Liver (tissue), 9 donors: ENCODE data around the gene GPR61. TPM values are rescaled to one million over a fixed set of nuclear protein-coding genes. Genes with fewer than 3 reads are reported as not detected.

ENCODE experiments used
- DNase-seq: peaks from one replicate; pipeline ENCODE4 v3.0.0-alpha.2; 2017; ENCODE audit warnings: low spot score
- H3K27ac ChIP-seq, 2 donors: one replicate each; pipeline ENCODE4 v1.7.0; 2013; ENCODE audit warnings: inconsistent platforms in 2 of 2, low read length in 2 of 2, control low read depth in 1 of 2, low read depth in 1 of 2, mild to moderate bottlenecking in 1 of 2
- H3K27me3 ChIP-seq, 4 donors: one replicate each; pipeline versions ENCODE4 v1.6.1 to v1.7.0; 2013; ENCODE audit warnings: low read length in 3 of 4, inconsistent platforms in 1 of 4, mild to moderate bottlenecking in 1 of 4, moderate library complexity in 1 of 4; ENCODE audit not compliant: control insufficient read depth in 4 of 4, insufficient read depth in 4 of 4
- H3K36me3 ChIP-seq, 4 donors: one replicate each; pipeline versions ENCODE4 v1.6.1 to v1.7.0; 2013; ENCODE audit warnings: low read length in 3 of 4, mild to moderate bottlenecking in 3 of 4, low read depth in 1 of 4, moderate library complexity in 1 of 4; ENCODE audit not compliant: control insufficient read depth in 4 of 4, insufficient read depth in 3 of 4
- H3K4me1 ChIP-seq, 4 donors: one replicate each; pipeline versions ENCODE4 v1.6.1 to v1.7.0; 2013; ENCODE audit warnings: low read length in 3 of 4, mild to moderate bottlenecking in 3 of 4, moderate library complexity in 1 of 4; ENCODE audit not compliant: control insufficient read depth in 4 of 4, insufficient read depth in 4 of 4
- H3K4me3 ChIP-seq, 3 donors: one replicate each; pipeline versions ENCODE4 v1.6.1 to v1.7.0; 2013; ENCODE audit warnings: low read length in 3 of 3, control low read depth in 1 of 3, low read depth in 1 of 3, mild to moderate bottlenecking in 1 of 3
- H3K9ac ChIP-seq, 2 donors: one replicate each; pipeline ENCODE4 v1.7.0; 2013; ENCODE audit warnings: low read length in 2 of 2, mild to moderate bottlenecking in 2 of 2, moderate library complexity in 2 of 2, control low read depth in 1 of 2, low read depth in 1 of 2
- H3K9me3 ChIP-seq, 4 donors: one replicate each; pipeline versions ENCODE4 v1.6.1 to v1.7.0; 2013; ENCODE audit warnings: low read length in 3 of 4; ENCODE audit not compliant: control insufficient read depth in 4 of 4
- ATF3 ChIP-seq: IDR thresholded peaks from 2 replicates; pipeline ENCODE4 v1.6.1; 2016; ENCODE audit warnings: antibody characterized with exemption
- CTCF ChIP-seq: fragments of 150-350 bp; IDR thresholded peaks from 2 replicates; pipeline ENCODE4 v1.5.1; 2017; ENCODE audit warnings: improper control_type of control experiment, low read depth, low read length; ENCODE audit not compliant: missing input control
- EGR1 ChIP-seq, 2 donors: IDR thresholded peaks; 2 replicates each; pipeline ENCODE4 v1.6.1; 2016 to 2018; ENCODE audit warnings: antibody characterized with exemption in 2 of 2, low read depth in 2 of 2
- FOXA1 ChIP-seq: IDR thresholded peaks from 2 replicates; pipeline ENCODE4 v1.6.1; 2016; ENCODE audit warnings: antibody characterized with exemption
- FOXA2 ChIP-seq: IDR thresholded peaks from 2 replicates; pipeline ENCODE4 v1.6.1; 2016; ENCODE audit warnings: antibody characterized with exemption
- GABPA ChIP-seq, 2 donors: IDR thresholded peaks in 1 of 2; conservative IDR thresholded peaks in 1 of 2; 2 replicates each; pipeline ENCODE4 v1.6.1; 2016; ENCODE audit warnings: antibody characterized with exemption in 2 of 2, mild to moderate bottlenecking in 1 of 2, moderate library complexity in 1 of 2
- HNF4A ChIP-seq, 2 donors: conservative IDR thresholded peaks; 2 replicates each; pipeline ENCODE4 v1.6.1; 2016; ENCODE audit warnings: antibody characterized with exemption in 2 of 2, mild to moderate bottlenecking in 2 of 2
- HNF4G ChIP-seq: IDR thresholded peaks from 2 replicates; pipeline ENCODE4 v1.6.1; 2016; ENCODE audit warnings: antibody characterized with exemption
- JUND ChIP-seq, 2 donors: IDR thresholded peaks; 2 replicates each; pipeline ENCODE4 v1.6.1; 2016; ENCODE audit warnings: antibody characterized with exemption in 2 of 2
- MAX ChIP-seq: IDR thresholded peaks from 2 replicates; pipeline ENCODE4 v1.6.1; 2016; ENCODE audit warnings: antibody characterized with exemption
- NR2F2 ChIP-seq: IDR thresholded peaks from 2 replicates; pipeline ENCODE4 v1.6.1; 2016; ENCODE audit warnings: antibody characterized with exemption
- RAD21 ChIP-seq, 2 donors: IDR thresholded peaks; 2 replicates each; pipeline ENCODE4 v1.6.1; 2016; ENCODE audit warnings: antibody characterized with exemption in 2 of 2, mild to moderate bottlenecking in 2 of 2
- REST ChIP-seq: IDR thresholded peaks from 2 replicates; pipeline ENCODE4 v1.6.1; 2016; ENCODE audit warnings: antibody characterized with exemption, mild to moderate bottlenecking
- RXRA ChIP-seq, 2 donors: IDR thresholded peaks; 2 replicates each; pipeline ENCODE4 v1.6.1; 2017 to 2018; ENCODE audit warnings: antibody characterized with exemption in 2 of 2, mild to moderate bottlenecking in 1 of 2
- SP1 ChIP-seq: IDR thresholded peaks from 2 replicates; pipeline ENCODE4 v1.6.1; 2018; ENCODE audit warnings: antibody characterized with exemption, mild to moderate bottlenecking
- TAF1 ChIP-seq: conservative IDR thresholded peaks from 2 replicates; pipeline ENCODE4 v1.6.1; 2016; ENCODE audit warnings: antibody characterized with exemption, mild to moderate bottlenecking
- YY1 ChIP-seq: IDR thresholded peaks from 2 replicates; pipeline ENCODE4 v1.6.1; 2016; ENCODE audit warnings: antibody characterized with exemption, mild to moderate bottlenecking
- ZBTB33 ChIP-seq: IDR thresholded peaks from 2 replicates; pipeline ENCODE4 v1.6.1; 2016; ENCODE audit warnings: antibody characterized with exemption
- WGBS: extraction: QIAGEN DNeasy Blood & Tissue Kit; methylation state at CpG from one replicate; pipeline ENCODE4 v1.1.7; 2013; 5-methylcytosine and 5-hydroxymethylcytosine counted together
- polyA plus RNA-seq, 2 donors: library from polyadenylated mRNA; stranded (reverse) in 1 of 2; unstranded in 1 of 2; fragments of 200-250 nt in 1 of 2; fragments of >200 nt in 1 of 2; fragmentation: Nextera tagmentation in 1 of 2; extraction: Ambion mirVana in 1 of 2; gene quantifications; one replicate each; pipeline versions ENCODE4 v1.2.1 to v1.2.3, GENCODE V29; 2013 to 2015
- total RNA-seq, 2 donors: library from RNA; depleted of rRNA; stranded (reverse); fragments of >200 nt; gene quantifications; one replicate each; pipeline ENCODE4 v1.2.3, GENCODE V29; 2014
- donor health status: healthy.
- donor health status: healthy.
- donor health status: healthy.
- donor health status: healthy.
- donor health status: healthy.

Gene GPR61
- total and polyA plus RNA-seq, 4 donors, result 0.32 TPM; not detected in 3

GRCh38 chr1:109542657-109543056 lies 3.0 kb downstream of the GPR61 start:
- DNase-seq, result no peak
- Histone ChIP-seq H3K36me3 (no peaks in the 10 kb centered on the region), H3K9ac (no peak overlapping the region), H3K27ac (no peak overlapping the region), H3K9me3 (no peaks in the 10 kb centered on the region), H3K4me3 (no peak overlapping the region), H3K4me1 (peaks cover 0 to 23% (median 18%) of the 10 kb centered on the region in 4 donors), H3K27me3 (no peaks in the 10 kb centered on the region)
- WGBS, result 92% methylated on average over 10 of the region's 10 CpGs
- no peak for TF ChIP-seq HNF4G
- TF ChIP-seq SP1, result no peak
- TF ChIP-seq GABPA (IDR thresholded peaks at IDR 0.05 in 1 of 2, conservative IDR thresholded peaks at IDR 0.05 in 1 of 2), result no peak
- TF ChIP-seq ATF3, result no peak
- TF ChIP-seq FOXA2, result no peak
- no peak for TF ChIP-seq JUND (IDR thresholded peaks at IDR 0.05)
- no peak for TF ChIP-seq YY1
- TF ChIP-seq CTCF, result no peak
- TF ChIP-seq EGR1 (IDR thresholded peaks at IDR 0.05; ENCODE audit: low read depth in 2 of 2), result no peak
- TF ChIP-seq TAF1, result no peak
- TF ChIP-seq ZBTB33, result no peak
- TF ChIP-seq NR2F2, result no peak
- no peak for TF ChIP-seq REST
- TF ChIP-seq RAD21 (IDR thresholded peaks at IDR 0.05), result no peak
- no peak for TF ChIP-seq HNF4A (conservative IDR thresholded peaks at IDR 0.05)
- no peak for TF ChIP-seq RXRA (IDR thresholded peaks at IDR 0.05)
- TF ChIP-seq MAX, result no peak
- no peak for TF ChIP-seq FOXA1
